Naive thymus-derived CD8-positive, alpha-beta T cell (primary cell): ENCODE data around the gene NKIRAS1. TPM values are rescaled to one million over a fixed set of nuclear protein-coding genes. Genes with fewer than 3 reads are reported as not detected.
"Not testable (repeated sequence)": the region's sequence is repeated elsewhere in the genome, so short reads cannot be mapped to it uniquely, and the experiment has no call there.

Experiments
- ATAC-seq, 2 donors: fragments of 150-1000 bp; cut with Tn5 transposase in 1 of 2; sonication (Bioruptor Pico), chemical (Tn5 transposase) in 1 of 2; 1 replicate in 1 of 2; 2 replicates in 1 of 2; pipeline ENCODE4 v1.10.0; 2021; ENCODE audit warnings: mild to moderate bottlenecking in 2 of 2, moderate library complexity in 2 of 2
- POLR2A ChIA-PET: fragments of 350-600 bp; sonication (Branson Sonifier 250); formaldehyde crosslinking; loops from one replicate; lab custom pipeline; 2021; ENCODE audit warnings: antibody characterized with exemption; lab: Charles Lee
- DNase-seq, 10 donors: peaks; one replicate each; pipeline versions ENCODE4 v3.0.0 to v3.0.0-alpha.2; 2020 to 2022
- H3K27ac Mint-ChIP-seq, 10 donors: one replicate each; pipeline ENCODE4 v1.8.0; 2020 to 2022; ENCODE audit warnings: mild to moderate bottlenecking in 10 of 10, mixed read lengths in 10 of 10, moderate library complexity in 4 of 10, inconsistent platforms in 1 of 10
- H3K27me3 Mint-ChIP-seq, 5 donors: one replicate each; pipeline ENCODE4 v1.8.0; 2021 to 2022; ENCODE audit warnings: mixed read lengths in 5 of 5
- H3K36me3 Mint-ChIP-seq, 3 donors: one replicate each; pipeline ENCODE4 v1.8.0; 2020 to 2022; ENCODE audit warnings: mixed read lengths in 3 of 3, mild to moderate bottlenecking in 2 of 3, inconsistent platforms in 1 of 3
- H3K4me1 Mint-ChIP-seq, 4 donors: one replicate each; pipeline ENCODE4 v1.8.0; 2021 to 2022; ENCODE audit warnings: mixed read lengths in 4 of 4
- H3K4me3 Mint-ChIP-seq, 10 donors: one replicate each; pipeline ENCODE4 v1.8.0; 2020 to 2022; ENCODE audit warnings: mild to moderate bottlenecking in 10 of 10, mixed read lengths in 10 of 10, moderate library complexity in 6 of 10, inconsistent platforms in 1 of 10
- H3K9me3 Mint-ChIP-seq, 9 donors: one replicate each; pipeline ENCODE4 v1.8.0; 2020 to 2022; ENCODE audit warnings: mixed read lengths in 9 of 9, mild to moderate bottlenecking in 3 of 9, inconsistent platforms in 1 of 9, moderate library complexity in 1 of 9
- polyA plus RNA-seq, 3 donors: library from polyadenylated mRNA; unstranded; fragments of 300-500 nt; fragmentation: Illumina TruSeq; gene quantifications; one replicate each; pipeline ENCODE4 v1.2.3, GENCODE V29; 2021
- total RNA-seq, 8 experiments: library from RNA in 2 of 8; stranded (reverse) in 2 of 8; gene quantifications; one replicate each; pipeline ENCODE4 v1.2.3 and lab custom pipeline; 2021 to 2026

Gene NKIRAS1
- total and polyA plus RNA-seq, 5 experiments from 2014 or later = 2.8 to 6.4 (median 4.6) TPM

GRCh38 chr3:23917679-23918303 lies 1.0 kb upstream of the NKIRAS1 start:
- H3K4me3 Mint-ChIP-seq = peak overlapping the region; percentile 95 to 99 (median 98)
- peaks cover 9 to 56% (median 11%) of the 10 kb centered on the region in 3 donors for H3K36me3 Mint-ChIP-seq

GRCh38 chr3:23916152-23916885 lies 471 bp downstream of the NKIRAS1 start:
- Mint-ChIP-seq H3K27me3 (no peaks in the 10 kb centered on the region), H3K27ac (peak overlapping the region; percentile 96 to 99 (median 98)), H3K4me1 (peaks cover 29 to 59% (median 50%) of the 10 kb centered on the region in 4 donors), H3K9me3 (no peaks in the 10 kb centered on the region), H3K4me3 (peak overlapping the region; percentile 95 to 99 (median 98)), H3K36me3 (peaks cover 9 to 43% (median 11%) of the 10 kb centered on the region in 3 donors)
- POLR2A ChIA-PET = interaction anchor here (0.7 to 4.2 kb wide), 23 partner anchors 7 to 1867 kb away, joined by 3 to 105 read pairs (median 4); partner anchors contain the start of genes NGLY1 and NR1D2
- DNase-seq = no peak
- peak; percentile 40 to 51 for ATAC-seq

More at GRCh38 chr3:23917679-23918303, 1.0 kb upstream of the NKIRAS1 start:
- POLR2A ChIA-PET = interaction anchor here (0.8 to 4.2 kb wide), 17 partner anchors 9 to 1865 kb away, joined by 3 to 105 read pairs (median 4); partner anchors contain the start of genes NGLY1 and NR1D2
- not testable (repeated sequence) for DNase-seq, ATAC-seq, H3K27me3 Mint-ChIP-seq, H3K9me3 Mint-ChIP-seq
- Mint-ChIP-seq H3K4me1 (peaks cover 30 to 61% (median 49%) of the 10 kb centered on the region in 4 donors), H3K27ac (peak overlapping the region; percentile 96 to 99 (median 98))

- POLR2A ChIA-PET = interaction anchor here (1.1 to 4.2 kb wide), 5 partner anchors 10 to 108 kb away, joined by 6 to 105 read pairs (median 7); partner anchors contain the start of gene NR1D2
Observed at GRCh38 chr3:23915537-23916108, 1.2 kb downstream of the NKIRAS1 start.

GRCh38 chr3:23913873-23914743 lies 2.7 kb downstream of the NKIRAS1 start:
- ATAC-seq = no peak
- peak overlapping the region in 1 of 10 donors; percentile 4 for H3K27ac Mint-ChIP-seq
- POLR2A ChIA-PET = interaction anchor here (1.1 kb wide), 1 partner anchor 16 kb away, joined by 6 read pairs; no protein-coding TSS in a partner anchor
- H3K9me3 Mint-ChIP-seq = no peaks in the 10 kb centered on the region
- peaks cover 10 to 35% (median 11%) of the 10 kb centered on the region in 3 donors for H3K36me3 Mint-ChIP-seq
- DNase-seq = no peak
- H3K27me3 Mint-ChIP-seq = no peaks in the 10 kb centered on the region
- peak overlapping the region in 1 of 10 donors; percentile 24 for H3K4me3 Mint-ChIP-seq
- peaks cover 25 to 40% (median 37%) of the 10 kb centered on the region in 4 donors for H3K4me1 Mint-ChIP-seq

More at GRCh38 chr3:23915537-23916108, 1.2 kb downstream of the NKIRAS1 start:
- Mint-ChIP-seq H3K9me3 (no peaks in the 10 kb centered on the region), H3K36me3 (peaks cover 10 to 38% (median 11%) of the 10 kb centered on the region in 3 donors), H3K27me3 (no peaks in the 10 kb centered on the region), H3K4me1 (peaks cover 28 to 56% (median 50%) of the 10 kb centered on the region in 4 donors), H3K27ac (peak overlapping the region in 9 of 10 donors; percentile 53 to 99 (median 98)), H3K4me3 (peak overlapping the region; percentile 95 to 99 (median 98))
- no peak for ATAC-seq
- DNase-seq = no peak

- POLR2A ChIA-PET = interaction anchor here (1.1 kb wide), 1 partner anchor 16 kb away, joined by 6 read pairs; no protein-coding TSS in a partner anchor
- H3K36me3 Mint-ChIP-seq = peaks cover 7 to 33% (median 10%) of the 10 kb centered on the region in 3 donors
- no peaks in the 10 kb centered on the region for H3K9me3 Mint-ChIP-seq
- DNase-seq = no peak
- H3K4me3 Mint-ChIP-seq = no peak overlapping the region
- no peak for ATAC-seq
- H3K4me1 Mint-ChIP-seq = peaks cover 18 to 31% (median 28%) of the 10 kb centered on the region in 4 donors
- H3K27ac Mint-ChIP-seq = no peak overlapping the region
- H3K27me3 Mint-ChIP-seq = no peaks in the 10 kb centered on the region
Observed at GRCh38 chr3:23913182-23913581, 3.6 kb downstream of the NKIRAS1 start.

GRCh38 chr3:23912335-23912734 lies 4.5 kb downstream of the NKIRAS1 start:
- H3K4me3 Mint-ChIP-seq, H3K9me3 Mint-ChIP-seq, ATAC-seq, H3K27ac Mint-ChIP-seq, POLR2A ChIA-PET, DNase-seq, H3K27me3 Mint-ChIP-seq: not testable (repeated sequence)
- Mint-ChIP-seq H3K36me3 (peaks cover 0 to 30% (median 6%) of the 10 kb centered on the region in 3 donors), H3K4me1 (peaks cover 12 to 25% (median 21%) of the 10 kb centered on the region in 4 donors)

- Mint-ChIP-seq H3K27me3 (no peaks in the 10 kb centered on the region), H3K27ac (no peak overlapping the region), H3K9me3 (no peaks in the 10 kb centered on the region), H3K4me1 (peaks cover 8 to 23% (median 18%) of the 10 kb centered on the region in 4 donors), H3K4me3 (no peak overlapping the region), H3K36me3 (peaks cover 0 to 33% (median 6%) of the 10 kb centered on the region in 3 donors)
- POLR2A ChIA-PET = no interaction called here
- DNase-seq (no peak), ATAC-seq (no peak)
Observed at GRCh38 chr3:23911397-23911796, 5.4 kb downstream of the NKIRAS1 start.

- H3K27me3 Mint-ChIP-seq = no peaks in the 10 kb centered on the region
- POLR2A ChIA-PET = interaction anchor here (1.0 kb wide), 1 partner anchor 8 kb away, joined by 3 read pairs; the partner anchor contains the start of genes NKIRAS1 and RPL15
- ATAC-seq (no peak), DNase-seq (no peak)
- no peak overlapping the region for H3K27ac Mint-ChIP-seq
- H3K4me3 Mint-ChIP-seq = no peak overlapping the region
- no peaks in the 10 kb centered on the region for H3K9me3 Mint-ChIP-seq
- peaks cover 0 to 44% (median 15%) of the 10 kb centered on the region in 3 donors for H3K36me3 Mint-ChIP-seq
- H3K4me1 Mint-ChIP-seq = peaks cover 0 to 7% (median 2%) of the 10 kb centered on the region in 4 donors
Observed at GRCh38 chr3:23909341-23909740, 7.4 kb downstream of the NKIRAS1 start.

- ATAC-seq (no peak), DNase-seq (no peak)
- H3K27me3 Mint-ChIP-seq = no peaks in the 10 kb centered on the region
- no peaks in the 10 kb centered on the region for H3K9me3 Mint-ChIP-seq
- H3K27ac Mint-ChIP-seq = peak overlapping the region in 1 of 10 donors; percentile 8
- POLR2A ChIA-PET = no interaction called here
- H3K4me1 Mint-ChIP-seq = peaks cover 0 to 2% (median under 1%) of the 10 kb centered on the region in 4 donors
- no peak overlapping the region for H3K4me3 Mint-ChIP-seq
- peaks cover 0 to 67% (median 33%) of the 10 kb centered on the region in 3 donors for H3K36me3 Mint-ChIP-seq
Observed at GRCh38 chr3:23904545-23904944, 12.2 kb downstream of the NKIRAS1 start.

GRCh38 chr3:23900744-23901143 lies 16.0 kb downstream of the NKIRAS1 start:
- no peak overlapping the region for H3K27ac Mint-ChIP-seq
- H3K4me3 Mint-ChIP-seq = no peak overlapping the region
- ATAC-seq (no peak), DNase-seq (no peak)
- peaks cover 5 to 74% (median 35%) of the 10 kb centered on the region in 3 donors for H3K36me3 Mint-ChIP-seq
- peaks cover 0 to 4% (median 1%) of the 10 kb centered on the region in 4 donors for H3K4me1 Mint-ChIP-seq
- no peaks in the 10 kb centered on the region for H3K27me3 Mint-ChIP-seq
- POLR2A ChIA-PET = interaction anchor here (0.7 to 1.0 kb wide), 2 partner anchors 16 to 126 kb away, joined by 3 to 5 read pairs; partner anchors contain the start of genes NKIRAS1 and RPL15
- no peaks in the 10 kb centered on the region for H3K9me3 Mint-ChIP-seq

- no peak overlapping the region for H3K4me3 Mint-ChIP-seq
- no peaks in the 10 kb centered on the region for H3K9me3 Mint-ChIP-seq
- peaks cover 5 to 63% (median 11%) of the 10 kb centered on the region in 3 donors for H3K36me3 Mint-ChIP-seq
- DNase-seq (no peak), ATAC-seq (no peak)
- peaks cover 4 to 16% (median 10%) of the 10 kb centered on the region in 4 donors for H3K4me1 Mint-ChIP-seq
- POLR2A ChIA-PET = no interaction called here
- peak overlapping the region in 2 of 10 donors; percentile 13 to 27 for H3K27ac Mint-ChIP-seq
- H3K27me3 Mint-ChIP-seq = no peaks in the 10 kb centered on the region
Observed at GRCh38 chr3:23895181-23895580, 21.6 kb downstream of the NKIRAS1 start.
